ENCODE data around the gene SSBP4.

DNA sequence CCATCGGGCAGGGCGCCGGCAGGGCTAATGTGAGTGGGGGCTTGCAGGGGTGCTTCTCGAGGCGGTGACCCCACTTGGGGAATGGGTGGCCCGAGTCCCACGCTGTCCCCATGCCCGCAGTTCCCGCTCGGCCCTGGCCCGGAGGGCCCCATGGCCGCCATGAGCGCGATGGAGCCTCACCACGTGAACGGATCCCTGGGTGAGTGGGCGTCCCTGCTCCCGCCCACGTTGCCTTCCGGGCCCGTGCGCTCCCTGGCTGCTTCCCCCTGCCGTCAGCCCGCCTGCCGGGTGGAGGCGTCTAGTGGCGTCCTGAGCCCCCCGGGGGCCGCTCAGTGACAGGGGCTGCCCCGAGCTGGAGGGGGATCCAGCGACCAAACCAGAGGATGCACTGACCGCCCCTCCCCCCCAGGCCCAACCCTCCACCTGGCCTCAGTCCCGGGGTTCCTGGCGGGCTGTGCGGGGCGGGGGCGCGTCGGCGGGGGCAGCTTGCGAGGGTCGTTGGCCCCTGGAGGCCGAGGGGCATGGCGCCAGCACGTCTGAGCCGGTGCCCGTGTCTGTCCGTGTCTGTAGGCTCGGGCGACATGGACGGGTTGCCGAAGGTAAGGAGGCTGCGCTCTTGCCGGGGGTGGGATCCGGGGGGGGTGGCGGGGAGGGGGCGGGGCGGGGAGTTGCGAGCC lies 14.0 kb downstream of the SSBP4 start:
- TF ChIP-seq, protein P1, sequence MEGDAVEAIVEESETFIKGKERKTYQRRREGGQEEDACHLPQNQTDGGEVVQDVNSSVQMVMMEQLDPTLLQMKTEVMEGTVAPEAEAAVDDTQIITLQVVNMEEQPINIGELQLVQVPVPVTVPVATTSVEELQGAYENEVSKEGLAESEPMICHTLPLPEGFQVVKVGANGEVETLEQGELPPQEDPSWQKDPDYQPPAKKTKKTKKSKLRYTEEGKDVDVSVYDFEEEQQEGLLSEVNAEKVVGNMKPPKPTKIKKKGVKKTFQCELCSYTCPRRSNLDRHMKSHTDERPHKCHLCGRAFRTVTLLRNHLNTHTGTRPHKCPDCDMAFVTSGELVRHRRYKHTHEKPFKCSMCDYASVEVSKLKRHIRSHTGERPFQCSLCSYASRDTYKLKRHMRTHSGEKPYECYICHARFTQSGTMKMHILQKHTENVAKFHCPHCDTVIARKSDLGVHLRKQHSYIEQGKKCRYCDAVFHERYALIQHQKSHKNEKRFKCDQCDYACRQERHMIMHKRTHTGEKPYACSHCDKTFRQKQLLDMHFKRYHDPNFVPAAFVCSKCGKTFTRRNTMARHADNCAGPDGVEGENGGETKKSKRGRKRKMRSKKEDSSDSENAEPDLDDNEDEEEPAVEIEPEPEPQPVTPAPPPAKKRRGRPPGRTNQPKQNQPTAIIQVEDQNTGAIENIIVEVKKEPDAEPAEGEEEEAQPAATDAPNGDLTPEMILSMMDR (IDR thresholded peaks at IDR 0.05; ENCODE audit: borderline replicate concordance, extremely low read depth, low read length, poor library complexity, severe bottlenecking) = no peak
- no peak for TF ChIP-seq EZH2 (IDR thresholded peaks at IDR 0.05; ENCODE audit: borderline replicate concordance, low read depth, low read length, severe bottlenecking)
